GM19328 (cell line): ENCODE measurements around the gene CAMK2D.
"Not testable (repeated sequence)": the region's sequence is repeated elsewhere in the genome, so short reads cannot be mapped to it uniquely, and the experiment has no call there.

ENCODE experiments used
- ATAC-seq: cut with Tn5 transposase; IDR thresholded peaks from one replicate; pipeline ENCODE4 v1.9.1; 2021; ENCODE audit warnings: mild to moderate bottlenecking, moderate library complexity; ENCODE audit not compliant: unreplicated experiment

Gene CAMK2D

DNA sequence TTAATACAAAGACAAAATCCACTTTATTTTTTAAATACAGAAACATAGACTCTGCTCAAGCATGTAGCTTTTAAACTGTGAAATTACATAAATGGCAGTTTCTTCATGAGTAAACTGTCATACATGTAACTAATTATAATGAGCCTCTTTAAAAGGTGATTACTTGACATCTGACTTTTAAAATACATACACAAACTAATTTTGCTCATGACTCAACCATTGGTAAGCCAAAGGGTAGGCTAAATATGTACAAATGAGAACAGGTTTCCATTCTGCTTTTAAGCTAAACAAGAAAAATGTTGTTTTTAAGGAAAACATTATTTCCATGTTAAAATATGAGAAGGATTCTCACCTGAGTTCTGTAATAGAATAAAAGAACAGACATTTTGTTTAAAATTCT, 27.9 kb downstream of the CAMK2D start:
- ATAC-seq: no peak

DNA sequence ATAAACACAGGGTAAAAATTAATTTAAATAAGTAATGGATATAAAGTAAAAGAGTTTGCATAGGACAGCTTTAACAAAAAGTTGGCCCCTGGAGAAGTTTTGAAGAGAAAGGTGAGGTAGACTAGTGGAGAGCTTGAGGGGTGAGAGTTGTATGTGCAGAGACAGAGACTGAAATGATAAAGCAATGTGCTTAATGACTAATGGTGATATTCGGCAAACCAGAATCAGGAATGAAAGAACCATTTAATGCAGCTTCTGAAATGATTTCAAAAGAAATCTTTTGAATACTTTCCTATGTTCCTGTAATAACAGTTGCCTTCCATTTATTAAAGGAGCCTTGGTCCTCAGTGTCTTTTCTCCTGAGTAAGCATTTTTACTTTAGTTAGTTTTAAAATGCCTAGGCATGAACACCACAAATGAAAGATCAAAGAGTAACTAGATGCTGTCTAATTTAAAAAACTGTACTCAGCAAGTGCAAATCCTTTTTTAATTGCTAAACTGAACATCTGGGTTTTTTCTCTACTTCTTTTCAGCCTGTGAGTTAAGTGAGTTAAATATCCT, 28.5 kb downstream of the CAMK2D start:
- ATAC-seq: no peak

DNA sequence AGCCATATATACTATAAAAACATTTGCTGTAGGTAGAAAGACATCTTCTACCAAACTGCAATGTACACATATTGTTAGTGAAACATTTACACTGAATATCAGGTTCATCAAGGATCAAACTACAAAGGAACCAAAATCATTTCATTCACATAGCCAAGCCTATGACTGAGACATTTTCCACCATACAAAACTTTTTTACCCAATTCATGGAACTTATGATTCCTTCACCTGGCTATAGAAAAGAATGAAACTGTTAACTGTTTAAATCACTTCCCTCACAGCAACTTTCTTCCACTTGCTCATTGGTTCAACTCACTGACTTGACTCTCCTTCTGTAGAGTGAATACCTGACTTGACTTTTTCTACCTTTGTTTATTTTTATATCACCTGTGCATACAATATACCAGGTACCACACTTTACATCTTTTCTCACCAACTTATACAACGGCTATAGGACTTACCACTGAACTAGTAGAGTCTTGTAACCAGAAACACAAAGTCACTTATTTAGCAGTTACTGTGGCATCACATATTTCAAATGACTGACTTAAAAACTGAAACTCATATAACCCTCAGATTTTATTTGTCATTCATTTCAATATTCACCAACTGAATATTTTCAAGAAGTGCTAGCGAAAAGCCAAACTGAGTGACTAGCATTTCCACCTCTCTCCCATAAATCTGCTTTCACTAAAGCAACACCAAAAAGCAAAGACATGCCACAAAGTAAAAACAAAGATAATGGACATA, 30.9 kb downstream of the CAMK2D start:
- ATAC-seq: no peak

DNA sequence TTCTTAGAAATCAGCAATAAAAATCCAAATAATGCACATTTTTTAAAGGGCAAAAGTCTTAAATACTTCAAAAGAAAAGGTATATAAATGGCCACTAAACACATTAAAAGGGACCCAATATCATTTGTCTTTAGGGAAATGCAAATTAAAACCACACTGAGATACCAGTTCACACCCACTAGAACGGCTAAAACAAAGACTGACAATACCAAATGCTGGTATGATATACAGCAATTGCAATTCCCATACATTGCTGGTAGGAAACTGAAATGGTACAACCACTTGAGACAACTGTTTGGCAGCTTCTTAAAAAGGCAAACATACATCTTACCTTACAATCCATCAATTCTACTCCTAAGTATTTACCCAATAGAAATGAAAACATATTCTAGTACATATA, 33.7 kb downstream of the CAMK2D start:
- ATAC-seq: no peak

DNA sequence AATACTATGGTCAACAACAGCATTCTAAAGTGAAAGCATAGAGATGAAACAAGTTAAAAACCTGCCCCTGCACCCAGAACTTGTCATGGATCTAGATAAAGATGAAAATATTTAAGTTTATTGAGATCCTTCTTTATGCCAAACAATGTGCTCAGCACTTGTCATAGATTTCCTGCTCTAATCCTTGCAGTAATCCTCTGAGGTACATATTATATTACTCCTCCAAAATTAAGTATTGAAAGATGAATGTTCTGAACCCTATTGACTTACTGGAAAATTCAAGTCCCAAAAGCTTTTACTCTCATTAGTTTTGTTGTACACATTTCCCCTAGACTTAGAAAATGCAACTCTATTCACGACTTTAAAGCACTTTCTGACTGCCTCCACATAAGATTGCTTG, 35.6 kb downstream of the CAMK2D start:
- ATAC-seq: no peak

- no peak for ATAC-seq
Observed at GRCh38 chr4:113718252-113718651, 43.3 kb downstream of the CAMK2D start.

GRCh38 chr4:113711883-113712662, 49.5 kb downstream of the CAMK2D start:
- ATAC-seq: no peak

DNA sequence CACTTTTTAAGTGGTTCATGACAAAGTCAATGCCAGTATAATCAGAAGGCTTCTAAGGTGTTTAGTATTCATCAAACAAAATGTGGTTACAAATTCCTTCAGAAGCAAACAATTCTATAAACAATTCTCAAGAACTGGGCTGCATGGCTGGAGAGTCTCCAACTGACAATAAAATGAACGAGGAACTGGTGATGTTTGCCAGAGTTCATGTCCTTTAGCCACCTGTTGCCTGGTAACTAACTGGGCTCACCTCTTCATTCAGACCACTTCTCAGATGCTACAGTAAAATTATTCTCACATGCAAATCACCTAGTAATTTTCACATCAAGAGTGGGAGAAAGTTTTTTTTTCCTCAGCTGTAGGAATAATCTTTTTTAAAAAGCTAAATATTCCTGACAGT, 53.3 kb downstream of the CAMK2D start:
- ATAC-seq: peak; percentile 47

GRCh38 chr4:113707048-113707447, 54.5 kb downstream of the CAMK2D start:
- ATAC-seq: no peak

- ATAC-seq: not testable (repeated sequence)
Observed at GRCh38 chr4:113705097-113705496, 56.4 kb downstream of the CAMK2D start.

GRCh38 chr4:113702596-113702995, 58.9 kb downstream of the CAMK2D start:
- not testable (repeated sequence) for ATAC-seq

- ATAC-seq: no peak
Observed at GRCh38 chr4:113701169-113701568, 60.4 kb downstream of the CAMK2D start.

- ATAC-seq: no peak
Observed at GRCh38 chr4:113700602-113701150, 60.9 kb downstream of the CAMK2D start.

DNA sequence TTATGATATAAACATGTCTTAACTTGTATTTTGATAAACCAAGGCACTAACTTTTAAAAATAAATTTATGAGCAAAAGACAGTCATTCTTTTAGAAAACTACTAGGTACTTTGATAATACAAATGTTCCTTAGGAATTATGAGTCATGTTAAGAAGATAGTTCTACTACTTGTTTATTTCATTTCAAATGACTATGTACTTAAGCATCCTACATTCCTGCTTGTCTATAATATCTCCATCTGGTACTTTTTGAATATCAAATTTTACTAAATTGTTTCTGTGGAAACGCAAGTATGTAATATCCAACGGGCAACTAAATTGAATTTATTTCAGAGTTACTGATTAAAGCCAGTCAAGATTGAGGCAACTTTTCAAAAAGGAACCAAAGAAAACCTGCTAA, 61.8 kb downstream of the CAMK2D start:
- ATAC-seq: no peak

GRCh38 chr4:113697429-113697828, 64.1 kb downstream of the CAMK2D start:
- no peak for ATAC-seq

DNA sequence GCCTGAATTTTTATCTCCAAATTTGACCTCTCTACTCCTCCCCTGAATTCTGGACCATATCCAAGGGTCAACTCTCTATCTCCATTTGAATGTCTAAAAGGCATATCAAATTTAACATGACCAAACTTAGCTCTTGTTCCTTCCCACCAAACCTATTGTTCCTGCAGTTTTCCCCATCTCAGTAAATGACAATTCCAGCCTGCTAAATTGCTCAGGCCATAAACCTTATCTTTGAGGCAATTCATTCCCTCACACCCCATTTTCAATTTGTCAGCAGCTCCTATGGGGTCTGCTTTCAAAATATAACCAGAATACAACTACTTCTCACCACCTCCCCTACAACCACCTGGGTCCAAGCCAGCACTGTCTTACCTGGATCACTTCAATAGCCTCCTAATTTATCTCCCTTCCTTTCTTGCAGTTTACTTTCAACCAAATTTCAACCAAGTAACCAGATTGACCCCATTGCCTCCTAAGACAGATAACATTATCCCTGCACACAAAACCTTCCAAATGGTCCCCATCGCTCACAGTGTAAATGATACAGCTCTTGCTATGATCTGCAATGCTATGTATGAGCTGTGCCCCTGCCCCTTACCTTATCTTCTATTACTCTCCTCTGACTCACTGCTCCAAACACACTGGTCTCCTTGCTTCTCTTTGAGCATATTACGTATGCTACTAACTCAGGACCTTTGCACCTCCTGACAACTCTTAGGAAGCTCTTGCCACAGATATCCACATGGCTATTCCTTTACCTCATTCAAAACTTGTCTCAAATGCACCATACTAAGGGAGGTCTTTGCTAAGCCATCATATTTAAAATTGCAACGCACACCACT, 66.0 kb downstream of the CAMK2D start:
- ATAC-seq: no peak

DNA sequence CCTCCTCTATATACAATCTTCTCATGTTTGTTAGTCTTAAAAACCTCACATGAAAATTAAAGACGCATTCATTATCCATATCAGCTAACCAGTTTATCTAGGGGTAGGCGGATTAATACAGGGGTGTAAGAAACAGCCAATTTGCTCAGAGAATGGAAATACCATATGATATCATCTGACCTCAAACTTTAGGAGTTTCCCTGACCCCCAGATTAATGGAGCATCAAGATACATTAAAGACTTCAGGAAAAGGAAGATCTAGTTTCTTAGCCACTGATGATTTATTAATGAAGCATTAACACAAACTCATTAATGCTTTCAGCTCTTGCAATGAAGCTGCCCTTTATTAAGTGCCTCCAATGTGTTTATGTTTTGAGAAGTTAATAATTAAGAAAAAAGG, 67.5 kb downstream of the CAMK2D start:
- no peak for ATAC-seq

DNA sequence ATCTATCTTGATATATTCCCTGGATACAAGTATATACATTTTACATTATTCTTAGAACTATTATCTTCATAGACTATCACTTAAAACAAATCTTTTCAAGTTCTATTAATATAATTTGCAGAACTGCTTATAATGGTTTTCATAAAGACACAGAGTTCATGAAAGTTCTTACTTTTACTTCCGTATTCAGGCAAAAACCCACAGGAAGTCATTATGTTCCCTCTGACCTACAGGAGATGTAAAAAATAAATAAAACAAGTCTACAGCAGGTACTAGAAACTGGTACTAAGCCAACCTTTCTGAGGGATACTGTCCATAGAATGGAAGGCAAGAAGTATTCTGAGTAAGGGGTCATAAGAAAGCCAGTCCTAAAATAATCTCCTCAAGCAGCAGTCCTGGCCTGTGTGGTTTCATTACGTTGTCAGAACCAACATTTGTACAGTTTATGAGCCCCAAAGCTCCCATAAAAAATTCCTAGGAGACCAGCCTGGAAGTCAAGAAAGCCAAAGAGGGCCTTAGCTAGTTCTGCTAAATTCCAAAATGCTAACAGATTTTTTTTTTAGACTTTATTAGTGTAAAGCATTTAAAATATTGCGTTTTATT, 68.6 kb downstream of the CAMK2D start:
- ATAC-seq: peak; percentile 90

GRCh38 chr4:113691676-113692075, 69.9 kb downstream of the CAMK2D start:
- no peak for ATAC-seq

DNA sequence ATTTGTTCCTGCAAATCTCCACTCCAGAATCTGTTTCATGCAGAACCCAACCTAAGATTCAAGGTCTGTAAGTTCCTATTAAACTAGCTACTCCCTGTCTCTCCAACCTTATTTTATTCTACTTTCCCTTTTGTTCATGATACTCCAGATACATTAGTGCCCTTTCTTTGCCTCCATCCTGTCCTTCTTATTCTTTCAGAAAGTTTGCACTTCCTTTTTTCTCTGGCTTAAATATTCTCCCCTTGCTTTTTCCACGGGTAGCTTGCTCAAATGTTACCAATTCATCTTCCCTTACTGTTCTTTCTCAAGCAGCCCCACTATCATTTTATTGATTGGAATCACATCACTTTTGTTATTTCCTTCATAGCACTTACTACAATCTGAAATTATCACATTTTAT, 72.1 kb downstream of the CAMK2D start:
- ATAC-seq: no peak
